K562 (cell line): ENCODE results near the gene TRIM36. TPM values are rescaled to one million over a fixed set of nuclear protein-coding genes. Genes with fewer than 3 reads are reported as not detected.

ENCODE experiments used
- NFRKB ChIP-seq: fragments of 450-650 bp; IDR thresholded peaks from 2 replicates; pipeline ENCODE4 v1.6.1; 2016; ENCODE audit warnings: low read depth
- SRSF3 ChIP-seq: fragments of 200-400 bp; formaldehyde crosslinking; IDR thresholded peaks from 2 replicates; pipeline ENCODE4 v1.6.1; 2016; ENCODE audit warnings: mild to moderate bottlenecking, low read length, moderate library complexity; ENCODE audit not compliant: insufficient read depth
- polyA plus RNA-seq, 8 experiments: library from polyadenylated mRNA; depleted of rRNA in 4 of 8; stranded (reverse) in 5 of 8; unstranded in 3 of 8; fragments of >200 nt; fragmentation: Nextera tagmentation in 2 of 8; fragmentation: Illumina TruSeq in 1 of 8; extraction: Ambion mirVana in 2 of 8; extraction: Trizol in 1 of 8; gene quantifications; 2 replicates each; pipeline versions ENCODE4 v1.2.1 to v1.2.3, GENCODE V29; 2011 to 2014; ENCODE audit warnings: inconsistent platforms in 1 of 8, missing spikeins in 1 of 8
- total RNA-seq, 7 experiments: library from RNA; depleted of rRNA in 6 of 7; stranded (reverse); fragments of >200 nt in 6 of 7; fragmentation: Illumina TruSeq in 2 of 7; extraction: Trizol in 2 of 7; gene quantifications; 2 replicates each; pipeline versions ENCODE4 v1.2.1 to v1.2.3, GENCODE V29; 2011 to 2021; ENCODE audit warnings: low replicate concordance in 1 of 7
- TF ChIP-seq, protein P1 (sequence below), 2 experiments: fragments of 450-650 bp in 1 of 2; sonication (generic) in 1 of 2; formaldehyde crosslinking in 1 of 2; IDR thresholded peaks; 2 replicates each; pipeline versions ENCODE4 v1.7.1 to v1.9.0; 2016 to 2022; ENCODE audit warnings: inconsistent platforms in 1 of 2, mild to moderate bottlenecking in 1 of 2, missing genetic modification reagents in 1 of 2
- TF ChIP-seq, protein P2 (sequence below), 2 experiments: fragments of 450-650 bp; formaldehyde crosslinking in 1 of 2; IDR thresholded peaks; 2 replicates each; pipeline versions ENCODE4 v1.4.0 to v1.6.1; 2014 to 2020; ENCODE audit warnings: mild to moderate bottlenecking in 2 of 2, borderline replicate concordance in 1 of 2, low read depth in 1 of 2
- TF ChIP-seq, protein P3 (sequence below): fragments of 450-650 bp; formaldehyde crosslinking; IDR thresholded peaks from 2 replicates; pipeline ENCODE4 v1.4.0; 2020; ENCODE audit warnings: mild to moderate bottlenecking, moderate library complexity

TRIM36 gene
- total and polyA plus RNA-seq, 9 of the 15 experiments (the other 6 are each of a cell fraction or from before 2014, with no cell fraction given) = 0.10 to 0.71 (median 0.31) TPM

DNA sequence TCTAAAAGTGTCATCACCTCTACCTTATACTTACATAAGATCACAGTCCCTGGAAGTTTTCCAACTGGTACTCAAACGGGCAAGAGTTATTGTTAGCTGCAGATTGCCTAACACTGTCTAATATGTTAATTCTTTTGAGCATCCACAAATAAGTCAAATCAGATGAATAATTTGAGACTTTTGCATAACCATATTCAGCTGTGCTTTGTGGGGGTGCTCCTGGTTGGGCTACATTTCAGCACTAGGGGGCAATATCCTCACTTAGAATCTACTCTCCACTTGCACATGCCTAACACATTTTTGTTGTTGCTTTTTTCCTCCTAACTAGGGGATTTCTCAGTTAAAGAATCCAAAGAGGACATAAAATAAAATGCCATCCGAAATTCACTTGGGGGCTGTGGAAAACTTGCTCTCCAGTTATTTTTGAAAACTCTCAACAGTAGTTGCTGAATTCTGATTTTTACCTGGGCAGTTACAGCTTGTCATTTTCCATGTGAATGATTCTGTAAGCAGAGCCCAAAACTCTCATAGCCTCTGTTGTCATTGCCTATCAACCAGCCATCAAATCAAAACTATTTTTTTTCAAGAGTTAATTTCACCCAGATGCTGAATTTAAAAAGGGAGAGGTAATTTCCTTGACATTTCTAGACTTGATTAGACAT lies 71.5 kb downstream of the TRIM36 start (continued):
- TF ChIP-seq, protein P1, sequence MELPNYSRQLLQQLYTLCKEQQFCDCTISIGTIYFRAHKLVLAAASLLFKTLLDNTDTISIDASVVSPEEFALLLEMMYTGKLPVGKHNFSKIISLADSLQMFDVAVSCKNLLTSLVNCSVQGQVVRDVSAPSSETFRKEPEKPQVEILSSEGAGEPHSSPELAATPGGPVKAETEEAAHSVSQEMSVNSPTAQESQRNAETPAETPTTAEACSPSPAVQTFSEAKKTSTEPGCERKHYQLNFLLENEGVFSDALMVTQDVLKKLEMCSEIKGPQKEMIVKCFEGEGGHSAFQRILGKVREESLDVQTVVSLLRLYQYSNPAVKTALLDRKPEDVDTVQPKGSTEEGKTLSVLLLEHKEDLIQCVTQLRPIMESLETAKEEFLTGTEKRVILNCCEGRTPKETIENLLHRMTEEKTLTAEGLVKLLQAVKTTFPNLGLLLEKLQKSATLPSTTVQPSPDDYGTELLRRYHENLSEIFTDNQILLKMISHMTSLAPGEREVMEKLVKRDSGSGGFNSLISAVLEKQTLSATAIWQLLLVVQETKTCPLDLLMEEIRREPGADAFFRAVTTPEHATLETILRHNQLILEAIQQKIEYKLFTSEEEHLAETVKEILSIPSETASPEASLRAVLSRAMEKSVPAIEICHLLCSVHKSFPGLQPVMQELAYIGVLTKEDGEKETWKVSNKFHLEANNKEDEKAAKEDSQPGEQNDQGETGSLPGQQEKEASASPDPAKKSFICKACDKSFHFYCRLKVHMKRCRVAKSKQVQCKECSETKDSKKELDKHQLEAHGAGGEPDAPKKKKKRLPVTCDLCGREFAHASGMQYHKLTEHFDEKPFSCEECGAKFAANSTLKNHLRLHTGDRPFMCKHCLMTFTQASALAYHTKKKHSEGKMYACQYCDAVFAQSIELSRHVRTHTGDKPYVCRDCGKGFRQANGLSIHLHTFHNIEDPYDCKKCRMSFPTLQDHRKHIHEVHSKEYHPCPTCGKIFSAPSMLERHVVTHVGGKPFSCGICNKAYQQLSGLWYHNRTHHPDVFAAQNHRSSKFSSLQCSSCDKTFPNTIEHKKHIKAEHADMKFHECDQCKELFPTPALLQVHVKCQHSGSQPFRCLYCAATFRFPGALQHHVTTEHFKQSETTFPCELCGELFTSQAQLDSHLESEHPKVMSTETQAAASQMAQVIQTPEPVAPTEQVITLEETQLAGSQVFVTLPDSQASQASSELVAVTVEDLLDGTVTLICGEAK (IDR thresholded peaks at IDR 0.05) = no peak
- TF ChIP-seq, protein P1 (CRISPR knock-in tag; IDR thresholded peaks at IDR 0.05) = no peak
- TF ChIP-seq, protein P2, sequence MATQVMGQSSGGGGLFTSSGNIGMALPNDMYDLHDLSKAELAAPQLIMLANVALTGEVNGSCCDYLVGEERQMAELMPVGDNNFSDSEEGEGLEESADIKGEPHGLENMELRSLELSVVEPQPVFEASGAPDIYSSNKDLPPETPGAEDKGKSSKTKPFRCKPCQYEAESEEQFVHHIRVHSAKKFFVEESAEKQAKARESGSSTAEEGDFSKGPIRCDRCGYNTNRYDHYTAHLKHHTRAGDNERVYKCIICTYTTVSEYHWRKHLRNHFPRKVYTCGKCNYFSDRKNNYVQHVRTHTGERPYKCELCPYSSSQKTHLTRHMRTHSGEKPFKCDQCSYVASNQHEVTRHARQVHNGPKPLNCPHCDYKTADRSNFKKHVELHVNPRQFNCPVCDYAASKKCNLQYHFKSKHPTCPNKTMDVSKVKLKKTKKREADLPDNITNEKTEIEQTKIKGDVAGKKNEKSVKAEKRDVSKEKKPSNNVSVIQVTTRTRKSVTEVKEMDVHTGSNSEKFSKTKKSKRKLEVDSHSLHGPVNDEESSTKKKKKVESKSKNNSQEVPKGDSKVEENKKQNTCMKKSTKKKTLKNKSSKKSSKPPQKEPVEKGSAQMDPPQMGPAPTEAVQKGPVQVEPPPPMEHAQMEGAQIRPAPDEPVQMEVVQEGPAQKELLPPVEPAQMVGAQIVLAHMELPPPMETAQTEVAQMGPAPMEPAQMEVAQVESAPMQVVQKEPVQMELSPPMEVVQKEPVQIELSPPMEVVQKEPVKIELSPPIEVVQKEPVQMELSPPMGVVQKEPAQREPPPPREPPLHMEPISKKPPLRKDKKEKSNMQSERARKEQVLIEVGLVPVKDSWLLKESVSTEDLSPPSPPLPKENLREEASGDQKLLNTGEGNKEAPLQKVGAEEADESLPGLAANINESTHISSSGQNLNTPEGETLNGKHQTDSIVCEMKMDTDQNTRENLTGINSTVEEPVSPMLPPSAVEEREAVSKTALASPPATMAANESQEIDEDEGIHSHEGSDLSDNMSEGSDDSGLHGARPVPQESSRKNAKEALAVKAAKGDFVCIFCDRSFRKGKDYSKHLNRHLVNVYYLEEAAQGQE (IDR thresholded peaks at IDR 0.05; ENCODE audit: borderline replicate concordance) = peak; percentile 61; the same call in 1 of the 2 replicates
- TF ChIP-seq, protein P2 (CRISPR knock-in tag; IDR thresholded peaks at IDR 0.05; ENCODE audit: low read depth) = no peak
- TF ChIP-seq SRSF3 = no peak
- TF ChIP-seq, protein P3, sequence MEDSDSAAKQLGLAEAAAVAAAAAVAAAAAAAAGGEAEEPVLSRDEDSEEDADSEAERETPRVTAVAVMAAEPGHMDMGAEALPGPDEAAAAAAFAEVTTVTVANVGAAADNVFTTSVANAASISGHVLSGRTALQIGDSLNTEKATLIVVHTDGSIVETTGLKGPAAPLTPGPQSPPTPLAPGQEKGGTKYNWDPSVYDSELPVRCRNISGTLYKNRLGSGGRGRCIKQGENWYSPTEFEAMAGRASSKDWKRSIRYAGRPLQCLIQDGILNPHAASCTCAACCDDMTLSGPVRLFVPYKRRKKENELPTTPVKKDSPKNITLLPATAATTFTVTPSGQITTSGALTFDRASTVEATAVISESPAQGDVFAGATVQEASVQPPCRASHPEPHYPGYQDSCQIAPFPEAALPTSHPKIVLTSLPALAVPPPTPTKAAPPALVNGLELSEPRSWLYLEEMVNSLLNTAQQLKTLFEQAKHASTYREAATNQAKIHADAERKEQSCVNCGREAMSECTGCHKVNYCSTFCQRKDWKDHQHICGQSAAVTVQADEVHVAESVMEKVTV (CRISPR knock-in tag) = peak; percentile 52; the same call in 1 of the 2 replicates
- no peak for TF ChIP-seq NFRKB
